HCT116 (cell line): ENCODE results near the gene ERAP2. TPM values are rescaled to one million over a fixed set of nuclear protein-coding genes. Genes with fewer than 3 reads are reported as not detected.
A peak's percentile ranks its signal among the peaks of the same experiment; 100 is the strongest.

ENCODE experiments used
- ATAC-seq: fragments of 200-7000 bp; cut with Tn5 transposase; 2 replicates; pipeline ENCODE4 v1.9.1; 2020; ENCODE audit warnings: mild to moderate bottlenecking, moderate library complexity
- BruUV-seq: library from RNA; stranded (reverse); fragments of 400-500 nt; replicated peaks from 2 replicates; lab custom pipeline; 2021; lab: Mats Ljungman, UMichigan
- CTCF ChIA-PET: fragments of 300-600 bp; sonication (Branson Sonifier 250); formaldehyde crosslinking; loops from one replicate; lab custom pipeline; 2021; ENCODE audit warnings: antibody characterized with exemption; lab: Charles Lee
- POLR2A ChIA-PET: fragments of 300-600, 350-600 bp; sonication (Branson Sonifier 250); formaldehyde crosslinking; loops from one replicate; lab custom pipeline; 2021; ENCODE audit warnings: antibody characterized with exemption; lab: Charles Lee
- RAD21 ChIA-PET, 2 experiments: fragments of 300-600 bp; sonication (Branson Sonifier 250); formaldehyde crosslinking; loops; one replicate each; lab custom pipeline; 2023; ENCODE audit warnings: low total read pairs in 2 of 2; ENCODE audit not compliant: uncharacterized antibody in 2 of 2, unreplicated experiment in 2 of 2, low non-redundant PET in 1 of 2; lab: Charles Lee
- DNase-seq: peaks from one replicate; pipeline ENCODE4 v3.0.0-alpha.2; 2010; ENCODE audit warnings: low read depth, low spot score
- H2AFZ ChIP-seq: fragments of 200-600 bp; shearing (Covaris generic), sonication (generic); 2 replicates; pipeline ENCODE4 v1.6.1; 2017; ENCODE audit warnings: low read depth, mixed run types, mixed read lengths, antibody characterized with exemption, low read length; ENCODE audit not compliant: poor library complexity, severe bottlenecking
- H3K27ac ChIP-seq: 2 replicates; pipeline ENCODE4 v1.5.1; 2012; ENCODE audit warnings: low read depth, low read length
- H3K27me3 ChIP-seq: fragments of 200-600 bp; sonication (generic); 2 replicates; pipeline ENCODE4 v1.6.1; 2016; ENCODE audit warnings: mixed run types, low read length, mixed read lengths; ENCODE audit not compliant: insufficient read depth
- H3K36me3 ChIP-seq, 2 experiments: fragments of 200-500 bp in 1 of 2; fragments of 200-600 bp in 1 of 2; sonication (Bioruptor generic) in 1 of 2; sonication (generic) in 1 of 2; 2 replicates each; pipeline versions ENCODE4 v1.5.1 to v1.6.1; 2014 to 2016; ENCODE audit warnings: low read length in 2 of 2, inconsistent platforms in 1 of 2, mixed read lengths in 1 of 2, mixed run types in 1 of 2; ENCODE audit not compliant: insufficient read depth in 2 of 2, control insufficient read depth in 1 of 2
- H3K4me1 ChIP-seq, 2 experiments: fragments of 200-600 bp in 1 of 2; sonication (generic) in 1 of 2; 2 replicates each; pipeline versions ENCODE4 v1.5.1 to v1.6.1; 2012 to 2017; ENCODE audit warnings: low read length in 2 of 2, inconsistent platforms in 1 of 2, mild to moderate bottlenecking in 1 of 2, mixed read lengths in 1 of 2, mixed run types in 1 of 2, moderate library complexity in 1 of 2; ENCODE audit not compliant: insufficient read depth in 2 of 2, control insufficient read depth in 1 of 2
- H3K4me2 ChIP-seq: fragments of 200-600 bp; sonication (generic); 2 replicates; pipeline ENCODE4 v1.6.1; 2017; ENCODE audit warnings: mixed run types, low read length, mixed read lengths
- H3K4me3 ChIP-seq, 2 experiments: fragments of 200-600 bp in 1 of 2; sonication (generic) in 1 of 2; replicated peaks in 1 of 2; 2 replicates each; pipeline ENCODE4 v1.5.1; 2011 to 2016; ENCODE audit warnings: low read length in 2 of 2, control low read depth in 1 of 2, low read depth in 1 of 2, mild to moderate bottlenecking in 1 of 2, mixed read lengths in 1 of 2, mixed run types in 1 of 2
- H3K79me2 ChIP-seq: fragments of 200-600 bp; sonication (generic); 2 replicates; pipeline ENCODE4 v1.6.1; 2017; ENCODE audit warnings: mild to moderate bottlenecking, mixed run types, low read length, moderate library complexity, mixed read lengths; ENCODE audit not compliant: insufficient read depth
- H3K9ac ChIP-seq: fragments of 200-600 bp; sonication (generic); 2 replicates; pipeline ENCODE4 v1.6.1; 2016; ENCODE audit warnings: low read length, mixed read lengths
- H3K9me2 ChIP-seq: fragments of 200-600 bp; sonication (generic), shearing (Covaris generic); 2 replicates; pipeline ENCODE4 v1.6.1; 2017; ENCODE audit warnings: mixed run types, mild to moderate bottlenecking, moderate library complexity; ENCODE audit not compliant: insufficient read depth
- H3K9me3 ChIP-seq, 2 experiments: fragments of 200-500 bp in 1 of 2; fragments of 200-600 bp in 1 of 2; sonication (Bioruptor generic) in 1 of 2; sonication (generic) in 1 of 2; 2 replicates each; pipeline ENCODE4 v1.6.1; 2014 to 2017; ENCODE audit warnings: low read length in 2 of 2, mixed read lengths in 2 of 2, inconsistent platforms in 1 of 2, low read depth in 1 of 2, mild to moderate bottlenecking in 1 of 2, mixed run types in 1 of 2, moderate library complexity in 1 of 2; ENCODE audit not compliant: control insufficient read depth in 1 of 2, insufficient read depth in 1 of 2
- H4K20me1 ChIP-seq: fragments of 200-600 bp; sonication (generic), shearing (Covaris generic); 2 replicates; pipeline ENCODE4 v1.6.1; 2017; ENCODE audit warnings: mixed run types, mild to moderate bottlenecking, moderate library complexity; ENCODE audit not compliant: insufficient read depth
- CBX3 ChIP-seq: IDR thresholded peaks from 2 replicates; pipeline ENCODE4 v1.6.1; 2012; ENCODE audit warnings: low read depth
- CTCF ChIP-seq, 3 experiments: fragments of 200-600 bp in 1 of 3; sonication (generic) in 1 of 3; IDR thresholded peaks in 2 of 3; conservative IDR thresholded peaks in 1 of 3; 2 replicates each; pipeline ENCODE4 v1.5.1; 2012 to 2017; ENCODE audit warnings: low read depth in 2 of 3, low read length in 2 of 3, antibody characterized with exemption in 1 of 3, borderline replicate concordance in 1 of 3, control low read depth in 1 of 3, mild to moderate bottlenecking in 1 of 3, mixed read lengths in 1 of 3, mixed run types in 1 of 3, moderate library complexity in 1 of 3; ENCODE audit not compliant: insufficient read depth in 1 of 3
- EGR1 ChIP-seq: IDR thresholded peaks from 2 replicates; pipeline ENCODE4 v1.6.1; 2012; ENCODE audit warnings: low read depth
- FOSL1 ChIP-seq: IDR thresholded peaks from 2 replicates; pipeline ENCODE4 v1.6.1; 2012; ENCODE audit warnings: low read depth
- RAD21 ChIP-seq: IDR thresholded peaks from 2 replicates; pipeline ENCODE4 v1.6.1; 2012; ENCODE audit warnings: low read depth, mild to moderate bottlenecking
- intact Hi-C: fragments of 100-400 bp; cut with micrococcal nuclease; formaldehyde crosslinking; loops from 2 replicates; pipeline ENCODE4 v1.10.0; 2022
- total RNA-seq: library from RNA; stranded (reverse); gene quantifications from one replicate; pipeline ENCODE4 v1.2.1, GENCODE V29; 2021; ENCODE audit not compliant: unreplicated experiment

The ERAP2 gene
- total RNA-seq, 1 experiment from 2014 or later, result 2.2 TPM

- H3K4me2 ChIP-seq, result no peak overlapping the region
- POLR2A ChIA-PET, result no interaction called here
- H3K9me2 ChIP-seq, result no peaks in the 10 kb centered on the region
- no peak for TF ChIP-seq EGR1
- no peak for TF ChIP-seq RAD21
- TF ChIP-seq CBX3, result no peak
- TF ChIP-seq, all 23 proteins: peak for 0
- ATAC-seq (no peak), DNase-seq (no peak)
- Histone ChIP-seq H3K4me3 (no peak overlapping the region), H3K4me1 (no peaks in the 10 kb centered on the region), H3K36me3 (no peaks in the 10 kb centered on the region), H4K20me1 (no peaks in the 10 kb centered on the region), H2AFZ (no peak overlapping the region), H3K9ac (no peak overlapping the region), H3K79me2 (no peaks in the 10 kb centered on the region), H3K9me3 (no peaks in the 10 kb centered on the region), H3K27me3 (no peaks in the 10 kb centered on the region), H3K27ac (no peak overlapping the region)
- RAD21 ChIA-PET, result no interaction called here
- intact Hi-C loops, result no loop called here
- CTCF ChIA-PET, result no interaction called here
- BruUV-seq, result no TSS peak
Measured at GRCh38 chr5:96896806-96897205, 20.5 kb downstream of the ERAP2 start.

- no peaks in the 10 kb centered on the region for H4K20me1 ChIP-seq
- intact Hi-C loops, result no loop called here
- POLR2A ChIA-PET, result no interaction called here
- no peak overlapping the region for H3K27ac ChIP-seq
- no peaks in the 10 kb centered on the region for H3K36me3 ChIP-seq
- H3K4me1 ChIP-seq, result no peaks in the 10 kb centered on the region
- ATAC-seq, result peak; percentile 54; the same call in 1 of the 2 replicates
- no peaks in the 10 kb centered on the region for H3K9me3 ChIP-seq
- no peak for DNase-seq
- no peaks in the 10 kb centered on the region for H3K79me2 ChIP-seq
- H3K9me2 ChIP-seq, result no peaks in the 10 kb centered on the region
- CTCF ChIA-PET, result interaction anchor here (1.3 kb wide), 1 partner anchor 149 kb away, joined by 3 read pairs; no protein-coding TSS in a partner anchor
- RAD21 ChIA-PET, result no interaction called here
- TF ChIP-seq FOSL1, result no peak
- TF ChIP-seq CTCF (IDR thresholded peaks at IDR 0.05 in 2 of 3, conservative IDR thresholded peaks at IDR 0.05 in 1 of 3; ENCODE audit: borderline replicate concordance in 1 of 3, insufficient read depth in 1 of 3, low read depth in 2 of 3, low read length in 2 of 3), result peak in 2 of 3 experiments; percentile 8 to 33; a peak in 2 of 6 replicates
- TF ChIP-seq, all 23 proteins: peak for 1
- Histone ChIP-seq H2AFZ (no peak overlapping the region), H3K9ac (no peak overlapping the region), H3K27me3 (no peaks in the 10 kb centered on the region), H3K4me2 (no peak overlapping the region), H3K4me3 (no peak overlapping the region)
- BruUV-seq, result no TSS peak
Measured at GRCh38 chr5:96901384-96901783, 25.1 kb downstream of the ERAP2 start.
